GM21717 (cell line): ENCODE data around the gene VPS45.

ENCODE experiments used
- ATAC-seq: cut with Tn5 transposase; IDR thresholded peaks from one replicate; pipeline ENCODE4 v1.9.1; 2021; ENCODE audit warnings: mild to moderate bottlenecking, moderate library complexity; ENCODE audit not compliant: unreplicated experiment

VPS45 gene

DNA sequence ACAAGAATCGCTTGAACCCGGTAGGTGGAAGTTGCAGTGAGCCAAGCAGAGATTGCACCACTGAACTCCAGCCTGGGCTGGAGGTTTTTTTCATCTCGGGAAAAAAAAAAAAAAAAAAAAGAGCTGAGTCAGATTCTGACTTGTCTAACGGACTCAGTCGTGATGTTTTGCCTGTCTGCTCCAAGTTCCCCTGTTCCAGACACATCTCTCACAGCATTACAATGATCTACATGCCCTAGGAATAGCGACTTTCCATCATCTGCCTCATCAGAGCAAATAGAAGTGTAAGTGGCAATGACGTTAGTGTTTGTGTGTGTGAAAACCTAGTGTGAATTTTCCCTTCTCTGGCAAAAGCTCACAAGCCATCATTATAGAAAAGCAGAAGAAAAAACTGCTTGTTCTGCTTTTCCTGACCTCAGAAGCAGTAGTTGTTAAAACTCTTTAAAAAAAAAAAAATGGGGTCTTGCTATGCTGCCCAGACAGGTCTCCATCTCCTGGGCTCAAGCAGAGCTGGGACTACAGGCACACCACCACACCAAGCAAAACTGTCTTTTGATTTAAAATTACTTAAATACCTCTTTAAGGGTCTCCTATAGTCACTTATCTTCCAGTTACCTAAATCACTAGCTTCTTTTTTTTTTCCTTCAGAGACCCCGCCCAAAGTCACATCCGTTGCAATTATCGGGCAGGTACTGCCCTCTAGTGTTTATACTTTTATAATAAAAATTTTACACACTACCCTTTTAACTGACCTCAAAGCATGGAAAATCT, 119.4 kb downstream of the VPS45 start:
- ATAC-seq, result no peak

- ATAC-seq, result no peak
These were observed 120.0 kb downstream of the VPS45 start for GRCh38 chr1:150187560-150187931.

GRCh38 chr1:150192012-150192411, 124.4 kb downstream of the VPS45 start:
- no peak for ATAC-seq

DNA sequence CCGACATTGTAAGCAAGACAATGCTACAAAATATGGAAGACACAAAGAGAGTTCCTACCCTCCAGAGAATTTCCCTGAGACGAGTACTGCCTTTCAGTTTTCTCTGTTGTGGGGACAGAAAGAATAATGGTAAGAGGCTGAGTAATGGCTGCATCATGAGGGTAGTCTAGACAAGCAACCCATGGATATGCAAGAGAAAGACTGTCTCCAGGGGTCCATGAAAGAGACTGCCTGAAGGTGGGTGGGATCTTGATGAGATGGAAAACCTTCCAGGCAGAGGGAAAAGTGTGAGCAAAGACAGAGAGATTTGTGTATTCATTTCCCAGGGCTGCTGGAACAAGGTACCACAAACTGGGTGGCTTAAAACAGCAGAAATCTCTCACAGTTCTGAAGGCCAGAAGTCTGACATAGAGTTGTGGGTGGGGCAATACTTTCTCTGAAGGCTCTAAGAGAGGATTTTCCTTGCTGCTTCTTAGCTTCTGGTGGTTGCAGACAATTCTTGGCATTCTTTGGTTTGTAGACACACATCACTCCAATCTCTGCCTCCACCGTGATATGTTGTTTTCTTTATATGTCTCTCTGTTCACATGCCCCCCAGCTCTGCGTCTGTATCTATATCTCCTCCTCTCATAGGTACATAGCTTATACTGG, 126.9 kb downstream of the VPS45 start:
- ATAC-seq, result no peak
